NCI-H2107 treated with DMSO at 0.1 percent for 48 hours (cell line): Measurements from ENCODE around the gene USP4.
"Not testable (repeated sequence)": the region's sequence is repeated elsewhere in the genome, so short reads cannot be mapped to it uniquely, and the experiment has no call there.

ENCODE experiments used
- DNase-seq: peaks from one replicate; lab custom pipeline; 2025; ENCODE audit not compliant: unreplicated experiment; lab: John Stamatoyannopoulos, UW

Gene USP4

GRCh38 chr3:49351521-49352011, 11.7 kb upstream of the USP4 start:
- no peak for DNase-seq

GRCh38 chr3:49349348-49350114, 9.7 kb upstream of the USP4 start:
- no peak for DNase-seq

GRCh38 chr3:49348361-49348760, 8.5 kb upstream of the USP4 start:
- not testable (repeated sequence) for DNase-seq

- no peak for DNase-seq
These were observed 7.0 kb upstream of the USP4 start for GRCh38 chr3:49346797-49347251.

GRCh38 chr3:49343163-49343562, 3.3 kb upstream of the USP4 start:
- DNase-seq = no peak

- DNase-seq = no peak
These were observed 2.1 kb upstream of the USP4 start for GRCh38 chr3:49341996-49342395.

- DNase-seq = no peak
These were observed 292 bp downstream of the USP4 start for GRCh38 chr3:49339581-49339940.

GRCh38 chr3:49333916-49334633, 5.8 kb downstream of the USP4 start:
- no peak for DNase-seq

GRCh38 chr3:49333091-49333490, 6.8 kb downstream of the USP4 start:
- DNase-seq = no peak

- DNase-seq = no peak
These were observed 10.7 kb downstream of the USP4 start for GRCh38 chr3:49329186-49329585.

- DNase-seq = not testable (repeated sequence)
These were observed 11.5 kb downstream of the USP4 start for GRCh38 chr3:49328350-49328749.

- no peak for DNase-seq
These were observed 12.4 kb downstream of the USP4 start for GRCh38 chr3:49327485-49327884.

GRCh38 chr3:49324768-49325167, 15.1 kb downstream of the USP4 start:
- DNase-seq = no peak

GRCh38 chr3:49316696-49317457, 23.0 kb downstream of the USP4 start:
- DNase-seq = no peak

GRCh38 chr3:49313896-49314688, 25.8 kb downstream of the USP4 start:
- no peak for DNase-seq

GRCh38 chr3:49311283-49311682, 28.6 kb downstream of the USP4 start:
- DNase-seq = no peak

GRCh38 chr3:49310677-49311076, 29.2 kb downstream of the USP4 start:
- no peak for DNase-seq

GRCh38 chr3:49305608-49306007, 34.2 kb downstream of the USP4 start:
- no peak for DNase-seq

GRCh38 chr3:49302613-49303012, 37.2 kb downstream of the USP4 start:
- no peak for DNase-seq

GRCh38 chr3:49300595-49300994, 39.3 kb downstream of the USP4 start:
- no peak for DNase-seq

- DNase-seq = no peak
These were observed 41.3 kb downstream of the USP4 start for GRCh38 chr3:49298511-49298910.
